HG02678 (cell line): ENCODE measurements around the gene FUZ.

Experiments
- ATAC-seq: cut with Tn5 transposase; IDR thresholded peaks from one replicate; pipeline ENCODE4 v1.9.1; 2021; ENCODE audit warnings: mild to moderate bottlenecking, moderate library complexity; ENCODE audit not compliant: unreplicated experiment

FUZ gene

GRCh38 chr19:49807904-49808675 is 5.0 kb downstream of the FUZ start:
- ATAC-seq = no peak

DNA sequence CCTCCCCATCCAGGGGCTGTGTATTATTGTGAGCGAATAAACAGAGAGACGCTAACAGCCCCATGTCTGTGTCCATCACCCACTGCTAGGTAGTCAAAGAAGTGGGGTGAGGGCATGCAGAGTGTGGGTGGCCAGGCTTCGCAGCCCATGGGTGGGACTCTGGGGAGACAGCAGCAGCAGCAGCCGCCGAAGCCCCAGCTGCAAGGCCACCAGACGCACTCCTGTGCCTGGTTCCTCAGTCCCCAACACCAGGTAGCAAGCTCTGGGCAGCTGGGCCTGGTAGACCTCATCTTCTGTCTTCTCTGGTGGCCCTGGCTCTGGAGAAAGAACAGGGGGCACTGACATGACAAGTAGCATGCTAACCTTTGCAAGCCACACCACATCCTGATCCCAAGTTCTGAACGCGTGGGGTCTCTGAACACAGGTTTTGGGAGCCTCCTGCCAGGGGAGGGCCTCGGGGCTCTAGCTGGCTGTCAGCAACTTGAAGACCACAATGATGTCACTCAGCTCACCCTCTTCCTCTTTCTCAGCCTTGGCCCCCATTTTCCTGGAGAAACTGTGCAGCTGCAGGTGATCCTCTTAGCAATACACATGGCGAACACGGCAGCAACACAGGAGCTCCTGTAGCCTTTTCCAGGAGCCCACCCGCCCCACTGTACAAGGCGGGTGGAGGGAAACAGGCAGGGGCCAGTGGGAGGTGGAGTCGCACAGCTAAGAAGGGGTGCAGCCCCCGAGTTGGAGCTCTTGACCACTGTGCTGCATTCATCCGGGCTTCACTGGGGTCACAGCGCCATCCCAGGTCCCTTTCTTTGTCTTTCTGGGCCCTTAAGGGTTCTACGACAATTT is 5.8 kb downstream of the FUZ start:
- ATAC-seq = no peak

DNA sequence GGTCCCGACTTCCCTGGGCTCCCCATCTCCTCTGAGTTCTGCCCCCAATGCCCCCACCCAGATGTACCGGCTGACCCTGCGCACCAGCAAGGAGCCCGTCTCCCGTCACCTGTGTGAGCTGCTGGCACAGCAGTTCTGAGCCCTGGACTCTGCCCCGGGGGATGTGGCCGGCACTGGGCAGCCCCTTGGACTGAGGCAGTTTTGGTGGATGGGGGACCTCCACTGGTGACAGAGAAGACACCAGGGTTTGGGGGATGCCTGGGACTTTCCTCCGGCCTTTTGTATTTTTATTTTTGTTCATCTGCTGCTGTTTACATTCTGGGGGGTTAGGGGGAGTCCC is 6.5 kb downstream of the FUZ start:
- no peak for ATAC-seq

DNA sequence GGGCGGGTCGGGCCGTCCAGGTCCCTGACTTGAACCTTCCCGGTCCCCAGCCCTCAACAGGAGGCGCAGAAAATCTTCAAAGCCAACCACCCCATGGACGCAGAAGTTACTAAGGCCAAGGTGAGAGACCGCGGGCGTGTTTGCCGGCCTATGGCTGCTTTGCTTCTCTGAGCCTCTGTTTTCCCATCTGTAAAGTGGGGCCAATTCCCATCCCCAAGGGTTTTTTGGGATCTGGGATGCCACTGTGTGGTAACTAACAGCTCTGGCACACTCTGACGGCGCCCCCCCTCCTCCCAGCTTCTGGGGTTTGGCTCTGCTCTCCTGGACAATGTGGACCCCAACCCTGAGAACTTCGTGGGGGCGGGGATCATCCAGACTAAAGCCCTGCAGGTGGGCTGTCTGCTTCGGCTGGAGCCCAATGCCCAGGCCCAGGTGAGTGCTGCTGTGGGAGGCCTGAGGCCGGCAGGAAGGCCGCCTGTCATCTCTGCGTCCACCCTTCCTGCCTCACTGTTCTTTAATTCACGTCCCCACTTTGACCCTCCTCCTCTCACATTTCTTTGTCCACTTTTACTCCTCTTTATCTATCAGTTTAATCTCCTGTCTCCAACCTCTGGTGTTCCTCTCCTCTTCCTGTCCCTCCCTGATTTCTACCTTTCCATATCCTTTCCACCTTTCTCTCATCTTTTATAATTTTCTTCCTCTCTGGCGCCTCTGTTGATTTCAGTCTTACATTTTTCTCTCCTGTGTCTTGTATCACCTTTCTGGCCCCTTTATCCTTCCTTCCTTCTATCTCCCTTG is 7.1 kb downstream of the FUZ start:
- ATAC-seq = no peak

- no peak for ATAC-seq
These were observed 9.6 kb downstream of the FUZ start for GRCh38 chr19:49803529-49803856.

GRCh38 chr19:49802836-49803528 is 10.1 kb downstream of the FUZ start:
- no peak for ATAC-seq

DNA sequence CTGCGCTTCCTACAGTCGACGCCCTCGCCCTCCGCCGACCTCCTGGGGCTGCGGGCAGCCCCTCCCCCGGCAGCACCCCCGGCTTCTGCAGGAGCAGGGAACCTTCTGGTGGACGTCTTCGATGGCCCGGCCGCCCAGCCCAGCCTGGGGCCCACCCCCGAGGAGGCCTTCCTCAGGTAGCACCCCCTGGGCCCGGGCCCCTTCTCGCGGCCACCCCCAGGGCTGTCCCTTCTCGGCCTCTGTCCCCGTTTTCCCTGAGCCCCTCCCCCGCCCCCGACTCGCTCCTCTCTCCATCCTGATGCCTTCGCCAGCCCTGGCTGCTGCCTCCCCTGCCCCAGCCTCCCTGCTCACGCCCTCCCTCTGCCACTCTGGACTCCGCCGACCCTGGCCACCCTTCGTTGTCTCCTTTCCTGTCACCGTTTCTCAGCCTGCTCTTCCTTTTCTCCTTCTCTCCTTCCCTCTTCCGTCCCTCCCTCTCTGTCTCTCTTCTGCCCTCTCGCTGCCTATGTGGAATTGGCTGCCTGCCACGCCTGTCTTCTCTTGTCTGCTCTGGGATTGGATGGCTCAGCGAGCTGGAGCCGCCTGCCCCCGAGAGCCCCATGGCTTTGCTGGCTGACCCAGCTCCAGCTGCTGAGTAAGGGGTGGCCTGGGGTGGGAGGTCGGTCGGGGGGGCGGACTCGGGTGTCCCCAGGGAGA is 11.0 kb downstream of the FUZ start:
- ATAC-seq = no peak

DNA sequence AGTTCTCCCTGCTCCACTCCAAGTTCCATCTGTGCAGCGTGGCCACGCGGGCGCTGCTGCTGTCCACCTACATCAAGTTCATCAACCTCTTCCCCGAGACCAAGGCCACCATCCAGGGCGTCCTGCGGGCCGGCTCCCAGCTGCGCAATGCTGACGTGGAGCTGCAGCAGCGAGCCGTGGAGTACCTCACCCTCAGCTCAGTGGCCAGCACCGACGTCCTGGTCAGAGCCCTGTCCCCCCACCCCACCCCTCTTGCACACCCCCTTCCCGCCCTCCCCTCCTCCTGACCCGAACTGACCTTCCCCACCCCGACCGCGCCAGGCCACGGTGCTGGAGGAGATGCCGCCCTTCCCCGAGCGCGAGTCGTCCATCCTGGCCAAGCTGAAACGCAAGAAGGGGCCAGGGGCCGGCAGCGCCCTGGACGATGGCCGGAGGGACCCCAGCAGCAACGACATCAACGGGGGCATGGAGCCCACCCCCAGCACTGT is 11.6 kb downstream of the FUZ start:
- ATAC-seq = no peak

GRCh38 chr19:49800771-49801170 is 12.3 kb downstream of the FUZ start:
- no peak for ATAC-seq

GRCh38 chr19:49799798-49800376 is 13.2 kb downstream of the FUZ start:
- no peak for ATAC-seq

DNA sequence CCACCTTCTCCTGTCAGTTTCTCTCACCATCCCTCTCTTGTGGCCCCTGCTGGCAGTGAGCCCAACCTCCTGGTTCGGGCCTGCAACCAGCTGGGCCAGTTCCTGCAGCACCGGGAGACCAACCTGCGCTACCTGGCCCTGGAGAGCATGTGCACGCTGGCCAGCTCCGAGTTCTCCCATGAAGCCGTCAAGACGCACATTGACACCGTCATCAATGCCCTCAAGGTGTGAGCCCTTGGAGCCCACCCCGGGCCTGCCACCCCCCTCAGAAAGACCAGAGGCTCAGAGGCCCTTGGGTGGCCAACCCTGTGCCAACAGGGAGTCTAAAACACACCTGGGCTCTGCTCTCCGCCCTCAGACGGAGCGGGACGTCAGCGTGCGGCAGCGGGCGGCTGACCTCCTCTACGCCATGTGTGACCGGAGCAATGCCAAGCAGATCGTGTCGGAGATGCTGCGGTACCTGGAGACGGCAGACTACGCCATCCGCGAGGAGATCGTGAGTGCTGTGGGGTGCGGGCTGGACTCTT is 13.8 kb downstream of the FUZ start:
- no peak for ATAC-seq

GRCh38 chr19:49798574-49798973 is 14.5 kb downstream of the FUZ start:
- no peak for ATAC-seq

DNA sequence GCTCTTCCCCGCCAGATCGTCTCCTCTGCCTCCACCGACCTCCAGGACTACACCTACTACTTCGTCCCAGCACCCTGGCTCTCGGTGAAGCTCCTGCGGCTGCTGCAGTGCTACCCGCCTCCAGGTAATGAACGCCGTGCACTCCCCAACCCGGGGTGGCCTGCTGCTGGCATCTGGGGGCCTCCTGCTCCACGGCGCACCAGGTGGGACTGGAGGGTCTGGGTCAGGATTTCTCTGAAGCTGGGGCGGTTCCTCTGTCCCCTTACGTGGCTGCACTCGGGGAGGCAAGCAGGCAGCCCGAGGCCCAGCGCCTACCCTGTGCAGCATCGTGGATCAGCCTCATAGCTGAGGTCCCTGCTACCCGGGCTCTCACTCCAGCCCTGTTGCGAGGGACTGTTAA is 17.5 kb downstream of the FUZ start:
- ATAC-seq = no peak

GRCh38 chr19:49793561-49793840 is 19.6 kb downstream of the FUZ start:
- ATAC-seq = no peak

DNA sequence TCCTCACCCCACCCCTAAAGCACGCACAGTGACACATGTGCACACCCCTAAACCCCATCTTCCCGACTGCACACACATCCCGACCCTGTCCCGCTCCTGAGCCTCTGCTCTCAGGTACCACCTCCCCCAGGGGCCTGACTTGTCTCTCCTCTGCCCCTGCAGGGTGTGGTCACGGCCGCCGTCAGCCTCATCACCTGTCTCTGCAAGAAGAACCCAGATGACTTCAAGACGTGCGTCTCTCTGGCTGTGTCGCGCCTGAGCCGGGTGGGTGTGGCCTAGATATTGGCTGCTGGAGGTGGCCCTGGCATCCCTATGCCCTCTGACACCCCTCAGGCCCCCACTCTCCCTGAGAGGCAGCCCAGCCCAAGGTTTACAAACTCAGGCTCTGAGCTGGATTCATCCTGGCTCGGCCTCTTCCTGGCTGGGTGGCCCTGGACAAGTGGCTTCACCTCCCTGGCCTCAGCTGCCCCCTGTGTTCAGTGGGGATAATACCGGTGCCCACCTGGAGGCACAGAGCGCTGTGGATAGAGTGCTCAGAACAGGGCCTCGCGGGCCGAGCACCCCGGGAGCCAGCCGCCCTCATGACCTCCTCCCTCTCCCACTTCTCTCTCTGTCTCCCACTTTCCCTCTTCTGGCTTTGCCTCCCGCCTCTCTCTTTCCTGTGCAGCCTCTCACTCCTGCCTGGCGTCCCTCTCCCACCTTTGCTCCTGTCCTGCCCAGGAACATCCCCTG is 20.1 kb downstream of the FUZ start:
- ATAC-seq = no peak

- ATAC-seq = no peak
These were observed 21.2 kb downstream of the FUZ start for GRCh38 chr19:49791776-49792445.

DNA sequence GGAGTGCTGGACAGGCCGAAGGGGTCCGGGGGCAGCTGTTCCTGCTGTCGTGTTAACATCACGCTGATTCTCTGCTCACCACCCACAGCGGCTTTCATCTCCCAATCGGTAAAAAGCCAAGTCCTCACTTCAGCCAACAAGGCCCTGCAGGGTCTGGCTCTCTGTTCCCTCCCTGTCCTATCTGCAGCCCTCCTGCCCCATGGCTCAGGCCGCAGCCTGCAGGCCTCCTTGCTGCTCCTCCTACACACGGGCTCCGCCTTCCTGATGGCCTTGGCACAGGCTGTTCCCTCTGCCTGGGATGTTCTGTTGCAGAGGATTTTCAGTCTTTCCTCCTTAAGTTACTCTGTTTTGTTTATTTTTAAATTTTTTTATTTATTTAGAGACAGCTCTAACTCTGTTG is 22.2 kb downstream of the FUZ start:
- ATAC-seq = no peak

- no peak for ATAC-seq
These were observed 24.2 kb downstream of the FUZ start for GRCh38 chr19:49788857-49789256.

GRCh38 chr19:49787746-49788145 is 25.3 kb downstream of the FUZ start:
- ATAC-seq = no peak
